Measurements from ENCODE around the gene CSF2.
"Not testable (repeated sequence)": the region's sequence is repeated elsewhere in the genome, so short reads cannot be mapped to it uniquely, and the experiment has no call there.

CSF2 gene

GRCh38 chr5:132114150-132115121 lies 40.8 kb downstream of the CSF2 start:
- no peak for DNase-seq

GRCh38 chr5:132115375-132115774 lies 41.8 kb downstream of the CSF2 start:
- DNase-seq, result no peak

GRCh38 chr5:132116072-132116471 lies 42.5 kb downstream of the CSF2 start:
- DNase-seq, result no peak

GRCh38 chr5:132116909-132117489 lies 43.4 kb downstream of the CSF2 start:
- DNase-seq, result peak; percentile 2

- DNase-seq, result not testable (repeated sequence)
Measured at GRCh38 chr5:132120717-132121116, 47.1 kb downstream of the CSF2 start.

- DNase-seq, result not testable (repeated sequence)
Measured at GRCh38 chr5:132122971-132123370, 49.4 kb downstream of the CSF2 start.

GRCh38 chr5:132123578-132123977 lies 50.0 kb downstream of the CSF2 start:
- not testable (repeated sequence) for DNase-seq
